Suprapubic skin (tissue), 4 donors: ENCODE data around the gene PLA2G2D.

ENCODE experiments used
- POLR2A ChIP-seq, 2 donors: fragments of 450-650 bp; IDR thresholded peaks; one replicate each; pipeline ENCODE4 v1.6.1; 2017; ENCODE audit warnings: antibody characterized with exemption in 2 of 2, mild to moderate bottlenecking in 2 of 2, moderate library complexity in 2 of 2
- POLR2AphosphoS5 ChIP-seq, 3 donors: sonication (generic); formaldehyde crosslinking; IDR thresholded peaks; one replicate each; pipeline ENCODE4 v1.6.1; 2017; ENCODE audit warnings: antibody characterized with exemption in 3 of 3
- TF ChIP-seq, protein P1 (sequence below), 2 donors: fragments of 200-600 bp in 1 of 2; fragments of 450-650 bp in 1 of 2; sonication (generic) in 1 of 2; IDR thresholded peaks; one replicate each; pipeline ENCODE4 v1.5.1; 2016 to 2019; ENCODE audit warnings: antibody characterized with exemption in 2 of 2, mild to moderate bottlenecking in 1 of 2, moderate library complexity in 1 of 2

DNA sequence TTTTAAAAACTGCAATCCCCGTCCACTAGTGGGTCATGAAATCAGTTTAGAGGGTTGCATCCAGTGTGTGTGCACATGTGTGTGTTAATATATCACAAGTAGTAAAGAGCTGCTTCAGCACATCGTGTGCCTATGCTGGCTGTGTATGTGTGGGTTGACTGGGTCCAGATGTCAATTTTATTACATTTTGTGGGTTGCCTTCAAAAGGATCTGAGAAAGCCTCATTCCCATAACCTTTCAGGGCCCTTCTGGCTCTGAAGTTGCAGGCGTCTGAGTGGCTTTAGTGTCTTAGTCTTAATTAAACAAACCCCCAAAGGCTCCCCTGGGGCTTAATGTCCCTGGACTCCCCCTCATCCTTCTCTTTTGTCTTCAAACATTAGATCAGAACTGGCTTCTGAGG is 19.8 kb downstream of the PLA2G2D start:
- TF ChIP-seq, protein P1, sequence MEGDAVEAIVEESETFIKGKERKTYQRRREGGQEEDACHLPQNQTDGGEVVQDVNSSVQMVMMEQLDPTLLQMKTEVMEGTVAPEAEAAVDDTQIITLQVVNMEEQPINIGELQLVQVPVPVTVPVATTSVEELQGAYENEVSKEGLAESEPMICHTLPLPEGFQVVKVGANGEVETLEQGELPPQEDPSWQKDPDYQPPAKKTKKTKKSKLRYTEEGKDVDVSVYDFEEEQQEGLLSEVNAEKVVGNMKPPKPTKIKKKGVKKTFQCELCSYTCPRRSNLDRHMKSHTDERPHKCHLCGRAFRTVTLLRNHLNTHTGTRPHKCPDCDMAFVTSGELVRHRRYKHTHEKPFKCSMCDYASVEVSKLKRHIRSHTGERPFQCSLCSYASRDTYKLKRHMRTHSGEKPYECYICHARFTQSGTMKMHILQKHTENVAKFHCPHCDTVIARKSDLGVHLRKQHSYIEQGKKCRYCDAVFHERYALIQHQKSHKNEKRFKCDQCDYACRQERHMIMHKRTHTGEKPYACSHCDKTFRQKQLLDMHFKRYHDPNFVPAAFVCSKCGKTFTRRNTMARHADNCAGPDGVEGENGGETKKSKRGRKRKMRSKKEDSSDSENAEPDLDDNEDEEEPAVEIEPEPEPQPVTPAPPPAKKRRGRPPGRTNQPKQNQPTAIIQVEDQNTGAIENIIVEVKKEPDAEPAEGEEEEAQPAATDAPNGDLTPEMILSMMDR (IDR thresholded peaks at IDR 0.05) = no peak
- TF ChIP-seq POLR2A (IDR thresholded peaks at IDR 0.05) (no peak), POLR2AphosphoS5 (IDR thresholded peaks at IDR 0.05) (no peak)
